ENCODE data around the gene HOXA7.

Gene HOXA7

GRCh38 chr7:27133409-27134231 lies 22.9 kb downstream of the HOXA7 start:
- no peak for DNase-seq (ENCODE audit: low spot score)

GRCh38 chr7:27132978-27133377 lies 23.5 kb downstream of the HOXA7 start:
- no peak for DNase-seq (ENCODE audit: low spot score)

- DNase-seq (ENCODE audit: low spot score), result no peak
Observed at GRCh38 chr7:27132214-27132613, 24.3 kb downstream of the HOXA7 start.

- no peak for DNase-seq (ENCODE audit: low spot score)
Observed at GRCh38 chr7:27131390-27131819, 25.1 kb downstream of the HOXA7 start.

GRCh38 chr7:27130540-27131389 lies 25.7 kb downstream of the HOXA7 start, which contains the start of gene HOXA4:
TSS of gene HOXA4 (minus strand) at chr7:27130757. CDS start at chr7:27130733, 24 bp downstream.
- DNase-seq (ENCODE audit: low spot score), result peak; percentile 18

- DNase-seq (ENCODE audit: low spot score), result no peak
Observed at GRCh38 chr7:27129729-27130539, 26.5 kb downstream of the HOXA7 start.

GRCh38 chr7:27128776-27129728 lies 27.4 kb downstream of the HOXA7 start:
- no peak for DNase-seq (ENCODE audit: low spot score)

DNA sequence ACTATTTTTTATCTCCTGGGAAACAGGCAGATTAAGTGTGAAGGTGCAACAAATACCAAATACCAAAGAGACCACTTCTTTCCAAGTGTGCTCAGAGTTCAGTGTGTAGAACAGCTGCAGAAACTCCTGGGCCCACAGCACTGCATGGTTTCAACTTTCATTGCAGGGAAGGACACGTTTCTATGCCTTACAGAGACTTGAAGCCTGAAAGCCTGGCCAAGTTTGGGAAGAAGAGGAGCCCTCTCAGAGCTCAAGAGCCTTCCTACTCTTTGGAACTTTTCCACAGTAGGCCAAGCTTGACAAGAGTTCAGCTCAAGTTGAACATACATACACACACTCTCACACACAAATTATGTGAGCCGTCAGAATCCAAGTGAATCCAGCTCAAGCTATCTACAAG lies 28.4 kb downstream of the HOXA7 start:
- DNase-seq (ENCODE audit: low spot score), result no peak

DNA sequence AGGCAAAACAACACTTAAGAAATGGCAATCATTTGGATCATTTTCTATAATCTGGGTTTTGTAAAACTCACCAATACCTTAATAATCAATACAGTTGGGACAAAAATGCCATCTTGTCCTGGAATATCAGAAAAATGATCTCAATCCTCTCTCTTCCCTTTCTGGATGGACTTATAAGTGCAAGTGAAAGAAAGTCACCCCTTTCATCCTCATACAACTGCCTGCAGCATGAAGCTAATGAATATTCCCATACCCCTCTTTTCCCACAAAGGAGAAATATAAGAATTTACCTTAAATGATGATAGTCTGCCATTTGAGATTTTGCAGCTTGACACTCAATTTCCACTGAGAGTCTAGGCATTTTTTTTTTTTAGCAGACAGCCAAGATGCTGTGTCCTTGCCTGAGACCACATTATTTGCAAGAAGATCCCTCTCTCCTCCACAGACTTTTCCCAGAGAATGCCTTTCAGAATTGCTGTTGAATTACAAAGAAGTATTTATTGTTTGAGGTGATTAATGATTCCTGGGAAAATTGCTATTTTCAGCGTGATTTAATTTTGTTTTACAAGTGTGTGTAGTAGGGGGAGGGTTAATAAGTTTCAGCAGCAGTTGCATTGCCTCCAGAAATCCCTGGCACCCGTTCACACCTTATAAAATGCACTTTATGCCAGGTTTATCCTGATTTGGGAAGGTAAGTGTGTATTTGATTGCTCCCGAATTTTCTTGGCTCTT lies 29.7 kb downstream of the HOXA7 start:
- no peak for DNase-seq (ENCODE audit: low spot score)

DNA sequence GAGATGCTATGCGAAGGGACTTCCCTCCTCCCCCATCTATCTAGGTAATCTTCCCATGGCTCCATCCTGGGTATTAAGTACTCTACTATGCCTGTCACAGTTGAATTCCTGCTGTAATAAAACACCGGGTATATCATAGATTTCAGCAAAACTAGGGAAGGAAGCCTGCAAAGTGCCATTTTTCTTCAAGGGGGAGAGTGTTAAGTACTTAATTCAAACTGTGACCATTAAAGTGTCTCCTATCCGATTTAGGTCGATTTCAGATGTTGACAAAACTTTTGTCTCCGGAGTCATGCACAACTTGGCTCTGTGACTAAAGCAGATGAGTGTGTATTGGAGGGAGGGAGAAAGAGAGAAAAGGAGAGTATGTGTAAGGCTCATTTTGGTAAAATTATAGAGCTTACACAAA lies 30.5 kb downstream of the HOXA7 start:
- no peak for DNase-seq (ENCODE audit: low spot score)

GRCh38 chr7:27124902-27125689 lies 31.4 kb downstream of the HOXA7 start:
- no peak for DNase-seq (ENCODE audit: low spot score)

GRCh38 chr7:27124096-27124901 lies 32.2 kb downstream of the HOXA7 start:
- no peak for DNase-seq (ENCODE audit: low spot score)

- DNase-seq (ENCODE audit: low spot score), result no peak
Observed at GRCh38 chr7:27123477-27124053, 32.9 kb downstream of the HOXA7 start.

DNA sequence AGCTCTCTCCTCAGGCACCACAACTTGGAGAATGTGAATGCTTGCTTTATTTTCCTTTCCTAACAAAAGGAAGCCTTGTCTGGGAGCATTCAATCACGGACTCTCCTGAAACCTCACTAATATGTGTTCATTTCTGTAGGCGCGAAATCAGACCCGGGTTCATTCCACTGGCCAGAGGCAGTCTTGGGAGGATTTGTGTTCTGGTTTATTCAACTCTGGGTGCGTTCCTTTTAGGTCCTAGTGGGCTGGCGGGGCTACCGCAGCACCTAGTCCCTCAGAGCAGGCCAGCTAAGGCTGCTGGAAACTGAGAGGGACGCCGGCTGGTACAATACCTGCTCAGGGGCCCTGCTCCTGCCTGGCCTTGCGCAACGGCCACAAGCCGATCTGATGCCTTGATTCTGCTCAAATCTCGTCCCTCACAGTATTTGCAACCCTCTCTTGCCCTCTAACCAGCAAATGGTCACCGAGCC lies 33.4 kb downstream of the HOXA7 start:
- no peak for DNase-seq (ENCODE audit: low spot score)

DNA sequence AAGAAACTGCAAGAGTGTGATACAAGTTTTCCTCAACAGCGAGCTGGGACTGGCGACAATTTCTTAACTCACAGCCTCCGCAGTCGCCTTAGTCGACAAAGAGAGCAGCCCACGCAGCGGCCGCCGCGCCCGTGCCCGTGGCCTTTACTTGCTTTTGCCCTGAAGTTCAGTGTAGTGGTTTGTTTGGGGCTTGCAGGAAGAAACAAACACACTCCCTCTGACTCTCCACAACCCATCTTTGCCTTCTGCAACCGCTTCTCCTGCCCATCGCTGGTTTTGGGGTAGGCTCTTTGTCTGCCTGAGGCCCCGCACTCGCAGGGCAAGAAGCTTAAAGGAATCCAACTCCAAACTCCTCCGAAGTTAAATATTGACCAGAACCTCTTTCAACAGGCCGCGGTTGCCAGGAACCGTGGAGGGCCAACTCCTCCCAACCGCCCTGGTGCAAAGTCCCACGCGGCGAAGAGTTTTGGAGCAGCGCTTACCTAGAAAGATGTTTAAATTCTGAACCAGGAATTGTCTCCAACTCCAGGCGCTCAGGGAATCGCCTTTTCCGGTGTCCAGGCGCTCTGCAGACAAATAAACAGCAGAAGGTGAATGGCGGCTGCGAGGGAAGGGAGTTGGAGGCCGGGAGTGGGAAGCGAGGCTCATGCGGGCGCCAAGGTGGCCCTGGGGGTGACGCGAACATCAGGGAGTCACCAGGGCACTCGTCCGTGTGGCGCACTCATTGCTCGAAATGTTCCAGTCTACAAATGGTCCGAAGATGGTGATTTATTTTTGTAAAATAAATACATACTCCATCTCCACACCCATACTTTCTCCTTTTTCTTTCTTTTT lies 34.2 kb downstream of the HOXA7 start:
- no peak for DNase-seq (ENCODE audit: low spot score)

DNA sequence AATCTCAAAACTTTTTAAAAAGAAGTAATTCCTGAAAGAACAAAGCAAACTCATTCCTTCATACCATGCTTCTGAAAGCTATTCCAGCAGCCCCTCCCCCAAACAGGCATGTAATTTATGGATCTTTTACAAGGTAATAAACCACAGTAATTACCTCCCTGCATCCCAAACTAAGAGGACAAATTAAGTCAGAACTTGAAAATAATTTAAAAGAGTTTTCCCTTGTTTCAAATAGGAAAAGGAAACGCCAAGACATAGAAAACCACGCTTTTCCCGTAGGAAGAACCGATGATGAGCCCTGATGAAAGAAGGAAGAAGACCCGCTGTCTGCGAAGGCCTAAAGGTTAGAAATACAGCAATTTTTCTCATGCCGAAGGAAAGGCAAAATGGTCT lies 34.8 kb downstream of the HOXA7 start:
- no peak for DNase-seq (ENCODE audit: low spot score)

DNA sequence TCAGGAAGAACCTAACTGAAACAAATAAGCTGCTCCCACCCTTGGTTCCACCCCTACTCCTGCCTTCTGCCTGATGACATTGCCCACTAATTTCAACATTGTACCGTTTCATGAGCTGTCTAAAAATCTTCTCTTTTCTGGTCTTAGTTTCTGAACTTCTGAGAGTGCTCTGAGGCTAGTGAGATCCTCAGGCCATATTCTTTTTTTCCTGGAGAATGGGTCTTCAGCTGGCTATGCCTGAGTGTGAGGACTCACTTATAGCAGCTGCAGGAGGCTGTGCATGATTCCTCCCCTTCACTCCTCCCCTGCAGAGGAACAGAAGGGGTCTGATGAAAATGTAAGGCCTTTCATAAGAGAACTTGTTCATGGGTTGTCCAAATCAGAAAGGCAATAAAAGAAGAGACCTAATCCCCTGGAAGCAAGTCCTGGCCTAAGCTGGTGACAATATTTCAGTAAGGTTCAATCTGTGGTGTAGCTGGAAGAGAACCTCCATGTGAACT lies 37.0 kb downstream of the HOXA7 start:
- no peak for DNase-seq (ENCODE audit: low spot score)

Data from globus pallidus (tissue), 1 donor.